GM12874 (cell line): ENCODE data around the gene ASPN.

Experiments
- TF ChIP-seq, protein P1 (sequence below): IDR thresholded peaks from 2 replicates; pipeline ENCODE4 v1.5.1; 2011; ENCODE audit warnings: low read depth, mild to moderate bottlenecking, control low read depth, low read length, moderate library complexity; ENCODE audit not compliant: insufficient read depth

Gene ASPN

DNA sequence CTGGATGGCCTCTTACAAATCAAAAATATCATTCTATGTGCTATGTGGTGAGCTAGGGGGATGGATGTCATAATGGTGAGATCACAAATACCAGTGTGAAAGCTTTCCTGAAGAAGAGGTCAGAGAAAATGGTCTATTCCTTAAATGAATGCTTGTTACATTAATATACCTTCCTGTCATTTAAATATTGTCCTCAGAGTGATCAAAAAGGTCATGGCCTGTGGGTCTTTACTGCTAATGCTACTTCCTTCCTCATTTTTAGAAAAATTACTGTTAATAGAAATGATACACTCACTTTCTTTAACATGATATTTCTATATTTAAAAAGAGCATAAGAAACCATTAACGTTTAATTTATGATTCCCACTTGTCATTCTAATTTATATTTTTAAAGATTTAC, 67.7 kb downstream of the ASPN start:
- TF ChIP-seq, protein P1, sequence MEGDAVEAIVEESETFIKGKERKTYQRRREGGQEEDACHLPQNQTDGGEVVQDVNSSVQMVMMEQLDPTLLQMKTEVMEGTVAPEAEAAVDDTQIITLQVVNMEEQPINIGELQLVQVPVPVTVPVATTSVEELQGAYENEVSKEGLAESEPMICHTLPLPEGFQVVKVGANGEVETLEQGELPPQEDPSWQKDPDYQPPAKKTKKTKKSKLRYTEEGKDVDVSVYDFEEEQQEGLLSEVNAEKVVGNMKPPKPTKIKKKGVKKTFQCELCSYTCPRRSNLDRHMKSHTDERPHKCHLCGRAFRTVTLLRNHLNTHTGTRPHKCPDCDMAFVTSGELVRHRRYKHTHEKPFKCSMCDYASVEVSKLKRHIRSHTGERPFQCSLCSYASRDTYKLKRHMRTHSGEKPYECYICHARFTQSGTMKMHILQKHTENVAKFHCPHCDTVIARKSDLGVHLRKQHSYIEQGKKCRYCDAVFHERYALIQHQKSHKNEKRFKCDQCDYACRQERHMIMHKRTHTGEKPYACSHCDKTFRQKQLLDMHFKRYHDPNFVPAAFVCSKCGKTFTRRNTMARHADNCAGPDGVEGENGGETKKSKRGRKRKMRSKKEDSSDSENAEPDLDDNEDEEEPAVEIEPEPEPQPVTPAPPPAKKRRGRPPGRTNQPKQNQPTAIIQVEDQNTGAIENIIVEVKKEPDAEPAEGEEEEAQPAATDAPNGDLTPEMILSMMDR, result no peak

DNA sequence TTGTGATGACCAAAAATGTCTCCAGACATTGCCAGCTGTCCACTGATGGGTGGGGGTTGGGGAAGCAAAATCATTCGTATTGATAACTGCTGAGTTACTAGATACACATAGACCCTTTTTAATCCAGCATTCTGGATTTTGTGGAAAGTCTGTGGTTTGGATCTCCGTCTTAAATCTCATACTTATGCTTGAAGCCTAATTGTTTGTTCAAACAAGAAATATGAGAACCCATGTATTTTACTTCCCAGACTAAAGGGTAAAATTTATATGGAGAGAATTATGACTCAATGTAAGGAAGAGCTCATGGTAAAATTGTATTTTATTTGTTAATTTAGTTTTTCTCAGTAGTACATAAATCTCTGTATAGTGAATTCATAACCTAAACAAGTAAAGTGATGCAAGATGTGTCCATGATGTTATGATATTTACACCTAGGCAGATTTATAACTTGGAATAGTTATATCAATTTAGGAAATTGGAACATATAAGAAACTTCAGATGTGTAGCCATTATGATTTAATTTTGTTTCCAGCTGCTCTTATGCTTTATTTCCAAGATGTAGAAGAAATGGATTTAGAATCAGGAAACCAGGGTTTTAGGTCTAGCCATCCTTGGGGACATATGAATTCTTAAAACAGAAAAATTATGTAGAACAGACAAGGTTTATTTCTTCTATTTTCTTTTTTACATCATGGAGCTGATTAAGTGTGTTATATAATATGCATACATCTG, 73.4 kb downstream of the ASPN start:
- TF ChIP-seq, protein P1, result no peak

DNA sequence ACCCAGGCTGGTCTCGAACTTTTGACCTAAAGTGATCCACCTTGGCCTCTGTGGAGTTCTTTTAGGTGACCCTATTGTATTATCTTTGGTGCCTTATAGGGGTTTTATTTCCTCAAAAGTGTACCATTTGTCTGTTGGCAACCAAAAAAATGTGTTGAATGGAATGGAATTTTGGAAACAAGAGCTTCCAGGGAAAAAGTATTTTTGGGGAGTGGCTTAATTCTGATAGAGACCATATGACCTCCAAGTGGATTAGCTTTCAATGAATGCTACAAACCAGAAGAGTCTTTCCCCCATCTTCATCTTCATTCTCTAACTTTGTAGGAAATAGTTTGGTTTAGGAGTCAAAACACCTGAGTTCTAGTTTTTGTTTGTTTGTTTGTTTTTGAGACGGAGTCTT, 74.5 kb downstream of the ASPN start:
- TF ChIP-seq, protein P1, result no peak

DNA sequence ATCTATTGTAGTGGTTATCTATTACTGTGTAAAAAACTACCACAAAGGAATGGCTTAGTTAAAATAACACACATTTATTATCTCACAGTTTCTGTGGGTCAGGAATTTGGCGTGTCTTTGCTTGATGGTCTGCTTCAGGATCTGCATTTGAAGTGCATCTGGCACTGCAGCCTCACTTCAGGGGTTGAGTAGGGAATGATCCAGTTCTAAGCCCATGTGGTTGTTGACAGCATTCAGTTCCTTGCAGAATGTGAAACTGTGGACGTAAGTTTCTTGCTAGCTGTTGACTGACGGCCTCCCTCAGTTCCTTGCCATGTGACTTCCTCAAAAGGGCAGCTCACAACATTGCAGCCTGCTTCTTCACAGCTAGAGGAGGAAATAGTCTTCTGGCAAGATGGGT, 75.8 kb downstream of the ASPN start:
- TF ChIP-seq, protein P1, result no peak
